OCI-LY7 (cell line): Measurements from ENCODE around the gene TCF12. TPM values are rescaled to one million over a fixed set of nuclear protein-coding genes. Genes with fewer than 3 reads are reported as not detected.

Experiments
- BruUV-seq: library from RNA; stranded (reverse); fragments of 400-500 nt; replicated peaks from 2 replicates; lab custom pipeline; 2021; lab: Mats Ljungman, UMichigan
- CTCF ChIA-PET: fragments of 300-600 bp; sonication (Branson Sonifier 250); formaldehyde crosslinking; loops from one replicate; lab custom pipeline; 2022; ENCODE audit warnings: antibody characterized with exemption; ENCODE audit not compliant: unreplicated experiment; lab: Charles Lee
- POLR2A ChIA-PET: fragments of 300-600 bp; sonication (Branson Sonifier 250); formaldehyde crosslinking; loops from one replicate; lab custom pipeline; 2022; ENCODE audit warnings: antibody characterized with exemption; lab: Charles Lee
- DNase-seq: peaks from one replicate; pipeline ENCODE4 v3.0.0-alpha.2; 2015; ENCODE audit warnings: low spot score
- H2AFZ ChIP-seq: fragments of 200-600 bp; sonication (generic), shearing (Covaris generic); 2 replicates; pipeline ENCODE4 v1.6.1; 2014; ENCODE audit warnings: mild to moderate bottlenecking, antibody characterized with exemption, low read length, moderate library complexity
- H3K27ac ChIP-seq: fragments of 200-600 bp; sonication (generic); 2 replicates; pipeline ENCODE4 v1.5.1; 2014; ENCODE audit warnings: mixed run types, low read depth, mild to moderate bottlenecking, moderate library complexity, low read length, inconsistent platforms; ENCODE audit not compliant: poor library complexity, severe bottlenecking
- H3K36me3 ChIP-seq: fragments of 200-600 bp; sonication (generic); 2 replicates; pipeline ENCODE4 v1.6.1; 2014; ENCODE audit warnings: mild to moderate bottlenecking, antibody characterized with exemption, low read length, moderate library complexity, mixed read lengths; ENCODE audit not compliant: insufficient read depth
- H3K4me1 ChIP-seq: fragments of 200-600 bp; sonication (generic); 2 replicates; pipeline ENCODE4 v1.5.1; 2014; ENCODE audit warnings: mild to moderate bottlenecking, low read length; ENCODE audit not compliant: insufficient read depth, poor library complexity, severe bottlenecking
- H3K4me2 ChIP-seq: fragments of 200-600 bp; sonication (generic); 2 replicates; pipeline ENCODE4 v1.6.1; 2014; ENCODE audit warnings: mild to moderate bottlenecking, low read length
- H3K4me3 ChIP-seq: fragments of 200-600 bp; sonication (generic); 2 replicates; pipeline ENCODE4 v1.5.1; 2014; ENCODE audit warnings: mild to moderate bottlenecking, low read depth, low read length; ENCODE audit not compliant: poor library complexity, severe bottlenecking
- H3K79me2 ChIP-seq: fragments of 200-600 bp; sonication (generic); 2 replicates; pipeline ENCODE4 v1.6.1; 2016; ENCODE audit warnings: low read depth, mild to moderate bottlenecking, low read length, moderate library complexity, mixed read lengths; ENCODE audit not compliant: insufficient read depth
- H3K9me2 ChIP-seq: fragments of 200-600 bp; sonication (generic); 2 replicates; pipeline ENCODE4 v1.6.1; 2016; ENCODE audit warnings: mild to moderate bottlenecking, low read length, mixed read lengths; ENCODE audit not compliant: insufficient read depth
- H3K9me3 ChIP-seq: fragments of 200-600 bp; sonication (generic); 2 replicates; pipeline ENCODE4 v1.6.1; 2014; ENCODE audit warnings: mild to moderate bottlenecking, mixed run types, low read length, mixed read lengths
- H4K20me1 ChIP-seq: fragments of 200-600 bp; sonication (generic); 2 replicates; pipeline ENCODE4 v1.6.1; 2014; ENCODE audit warnings: mild to moderate bottlenecking, antibody characterized with exemption, low read length, moderate library complexity, mixed read lengths; ENCODE audit not compliant: insufficient read depth
- EZH2phosphoT487 ChIP-seq: fragments of 200-600 bp; sonication (generic); IDR thresholded peaks from 2 replicates; pipeline ENCODE4 v1.6.1; 2018; ENCODE audit warnings: low read depth, borderline replicate concordance, mild to moderate bottlenecking, mixed run types, antibody characterized with exemption, low read length, moderate library complexity, mixed read lengths
- intact Hi-C: fragments of 100-400 bp; cut with micrococcal nuclease; formaldehyde crosslinking; loops from one replicate; pipeline ENCODE4 v1.10.0; 2022; ENCODE audit not compliant: unreplicated experiment
- total RNA-seq, 2 experiments: library from RNA; depleted of rRNA in 1 of 2; stranded (reverse); fragments of >200 nt in 1 of 2; shearing (Covaris generic) in 1 of 2; gene quantifications; 2 replicates each; pipeline ENCODE4 v1.2.3, GENCODE V29; 2014 to 2022
- TF ChIP-seq, protein P1 (sequence below): fragments of 200-600 bp; sonication (generic); conservative IDR thresholded peaks from 2 replicates; pipeline ENCODE4 v1.5.1; 2014; ENCODE audit warnings: mild to moderate bottlenecking, antibody characterized with exemption, low read length, moderate library complexity, mixed read lengths

TCF12 gene
- total RNA-seq, 2 experiments from 2014 or later, result 51.6 to 139 TPM

DNA sequence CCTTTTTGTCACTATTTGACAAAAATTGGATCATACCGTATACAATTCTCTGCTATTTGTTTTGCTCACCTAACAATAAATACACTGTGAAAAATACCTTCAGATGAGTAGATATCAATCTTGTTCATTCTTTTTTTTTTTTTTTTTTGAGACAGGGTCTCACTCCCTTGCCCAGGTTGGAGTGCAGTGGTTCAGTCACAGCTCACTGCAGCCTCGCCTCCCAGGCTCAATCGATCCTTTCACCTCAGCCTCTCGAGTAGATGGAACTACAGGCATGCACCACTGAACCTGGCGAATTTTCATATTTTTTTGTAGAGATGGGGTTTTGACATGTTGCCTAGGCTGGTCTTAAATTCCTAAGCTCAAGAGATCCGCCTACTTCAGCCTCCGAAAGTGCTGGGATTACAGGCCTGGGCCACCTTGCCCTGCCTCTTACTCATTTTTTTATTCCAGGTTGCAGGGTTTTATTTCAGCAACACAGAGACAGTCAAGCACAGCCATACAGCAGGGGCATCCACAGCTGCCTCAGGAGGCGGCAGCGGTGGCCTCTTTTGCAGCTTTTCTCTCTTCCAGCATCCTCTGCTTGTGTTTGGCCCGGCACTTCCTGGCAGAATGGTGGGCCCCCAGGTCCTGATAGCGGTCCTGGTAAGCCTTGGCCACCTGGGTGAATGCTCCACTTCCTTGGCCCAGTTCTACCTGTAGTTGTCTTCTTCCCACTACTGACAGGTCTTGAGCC, 406.7 kb downstream of the TCF12 start:
- no peak overlapping the region for H3K4me3 ChIP-seq
- no peak overlapping the region for H2AFZ ChIP-seq
- no peak overlapping the region for H3K27ac ChIP-seq
- H3K4me1 ChIP-seq, result peaks cover 28% of the 10 kb centered on the region
- BruUV-seq, result no TSS peak
- intact Hi-C loops, result no loop called here
- H3K79me2 ChIP-seq, result no peaks in the 10 kb centered on the region
- no peaks in the 10 kb centered on the region for H3K9me3 ChIP-seq
- ChIA-PET POLR2A (interaction anchor here (0.7 kb wide), 3 partner anchors 10 to 1597 kb away, joined by 3 to 4 read pairs (median 4); no protein-coding TSS in a partner anchor), CTCF (no interaction called here)
- DNase-seq, result no peak
- TF ChIP-seq EZH2phosphoT487, result no peak
- TF ChIP-seq, protein P1, sequence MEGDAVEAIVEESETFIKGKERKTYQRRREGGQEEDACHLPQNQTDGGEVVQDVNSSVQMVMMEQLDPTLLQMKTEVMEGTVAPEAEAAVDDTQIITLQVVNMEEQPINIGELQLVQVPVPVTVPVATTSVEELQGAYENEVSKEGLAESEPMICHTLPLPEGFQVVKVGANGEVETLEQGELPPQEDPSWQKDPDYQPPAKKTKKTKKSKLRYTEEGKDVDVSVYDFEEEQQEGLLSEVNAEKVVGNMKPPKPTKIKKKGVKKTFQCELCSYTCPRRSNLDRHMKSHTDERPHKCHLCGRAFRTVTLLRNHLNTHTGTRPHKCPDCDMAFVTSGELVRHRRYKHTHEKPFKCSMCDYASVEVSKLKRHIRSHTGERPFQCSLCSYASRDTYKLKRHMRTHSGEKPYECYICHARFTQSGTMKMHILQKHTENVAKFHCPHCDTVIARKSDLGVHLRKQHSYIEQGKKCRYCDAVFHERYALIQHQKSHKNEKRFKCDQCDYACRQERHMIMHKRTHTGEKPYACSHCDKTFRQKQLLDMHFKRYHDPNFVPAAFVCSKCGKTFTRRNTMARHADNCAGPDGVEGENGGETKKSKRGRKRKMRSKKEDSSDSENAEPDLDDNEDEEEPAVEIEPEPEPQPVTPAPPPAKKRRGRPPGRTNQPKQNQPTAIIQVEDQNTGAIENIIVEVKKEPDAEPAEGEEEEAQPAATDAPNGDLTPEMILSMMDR, result no peak
- no peaks in the 10 kb centered on the region for H4K20me1 ChIP-seq
- H3K4me2 ChIP-seq, result no peak overlapping the region; the same call in 1 of the 2 replicates
- H3K9me2 ChIP-seq, result no peaks in the 10 kb centered on the region
- no peaks in the 10 kb centered on the region for H3K36me3 ChIP-seq

DNA sequence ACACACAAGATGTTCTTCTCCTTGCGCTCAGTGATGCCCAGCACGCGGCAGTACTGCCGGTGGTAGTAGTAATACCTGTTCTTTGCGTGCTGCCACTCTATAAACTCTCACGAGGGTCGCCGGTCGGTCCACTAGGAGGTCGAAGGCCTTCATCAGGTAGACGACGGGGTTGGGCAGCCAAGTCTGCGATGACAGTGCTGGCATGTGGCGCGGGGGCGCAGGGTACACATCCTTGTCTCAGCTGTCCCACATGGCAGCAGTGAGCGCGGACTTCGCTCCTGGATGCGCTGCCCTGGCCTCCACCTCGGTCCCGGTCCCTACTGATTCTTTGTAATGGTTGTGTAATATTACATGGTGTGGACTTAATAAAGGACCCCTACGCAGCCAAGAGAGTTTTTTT, 407.8 kb downstream of the TCF12 start:
- Histone ChIP-seq H3K4me2 (no peak overlapping the region), H3K27ac (no peak overlapping the region), H3K4me3 (no peak overlapping the region), H4K20me1 (no peaks in the 10 kb centered on the region), H3K4me1 (peaks cover 20% of the 10 kb centered on the region), H3K9me3 (no peaks in the 10 kb centered on the region), H3K9me2 (no peaks in the 10 kb centered on the region), H3K36me3 (no peaks in the 10 kb centered on the region), H2AFZ (no peak overlapping the region), H3K79me2 (no peaks in the 10 kb centered on the region)
- DNase-seq, result no peak
- BruUV-seq, result no TSS peak
- ChIA-PET POLR2A (interaction anchor here (0.6 kb wide), 1 partner anchor 1250 kb away, joined by 3 read pairs; no protein-coding TSS in a partner anchor), CTCF (no interaction called here)
- no peak for TF ChIP-seq EZH2phosphoT487
- TF ChIP-seq, protein P1, result no peak
- intact Hi-C loops, result no loop called here

DNA sequence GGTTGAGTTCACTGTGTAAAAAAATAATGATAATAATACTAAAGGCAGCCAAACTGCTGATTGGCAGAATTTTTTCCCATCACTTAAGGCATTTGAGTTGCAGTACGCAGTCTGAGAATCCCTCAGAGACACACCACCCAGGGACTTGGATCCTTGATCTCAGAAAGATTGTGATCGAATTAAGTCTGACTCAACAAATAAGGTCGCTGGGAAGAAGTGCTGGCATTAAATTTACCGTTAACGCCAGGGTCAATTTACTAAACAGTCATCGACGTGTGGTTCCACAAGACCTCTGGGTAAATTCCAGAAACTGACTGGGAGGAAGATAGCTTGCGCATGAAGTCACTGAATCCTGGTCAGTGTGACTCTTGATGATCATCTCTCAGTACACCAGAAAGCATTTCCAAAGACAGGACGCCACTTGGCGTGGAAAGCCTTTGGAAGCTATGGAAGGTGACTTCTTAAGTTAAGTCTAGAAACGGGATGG, 409.6 kb downstream of the TCF12 start:
- Histone ChIP-seq H3K9me3 (no peaks in the 10 kb centered on the region), H3K9me2 (no peaks in the 10 kb centered on the region), H3K27ac (no peak overlapping the region), H3K4me3 (no peak overlapping the region), H4K20me1 (no peaks in the 10 kb centered on the region), H3K4me2 (no peak overlapping the region), H3K36me3 (no peaks in the 10 kb centered on the region), H3K4me1 (peaks cover 10% of the 10 kb centered on the region), H3K79me2 (no peaks in the 10 kb centered on the region), H2AFZ (no peak overlapping the region)
- ChIA-PET CTCF (no interaction called here), POLR2A (no interaction called here)
- BruUV-seq, result no TSS peak
- intact Hi-C loops, result no loop called here
- no peak for DNase-seq
- no peak for TF ChIP-seq EZH2phosphoT487
